GM12891 (cell line): ENCODE data around the gene IGF2R.

Source experiments
- POLR2A ChIP-seq: IDR thresholded peaks from 2 replicates; pipeline ENCODE4 v1.6.1; 2011; ENCODE audit warnings: low read depth, low read length, control low read depth
- POLR2AphosphoS5 ChIP-seq: IDR thresholded peaks from 2 replicates; pipeline ENCODE4 v1.6.1; 2011; ENCODE audit warnings: low read depth, low read length, control low read depth
- SPI1 ChIP-seq: IDR thresholded peaks from 2 replicates; pipeline ENCODE4 v1.6.1; 2011; ENCODE audit warnings: low read depth, low read length, control low read depth

DNA sequence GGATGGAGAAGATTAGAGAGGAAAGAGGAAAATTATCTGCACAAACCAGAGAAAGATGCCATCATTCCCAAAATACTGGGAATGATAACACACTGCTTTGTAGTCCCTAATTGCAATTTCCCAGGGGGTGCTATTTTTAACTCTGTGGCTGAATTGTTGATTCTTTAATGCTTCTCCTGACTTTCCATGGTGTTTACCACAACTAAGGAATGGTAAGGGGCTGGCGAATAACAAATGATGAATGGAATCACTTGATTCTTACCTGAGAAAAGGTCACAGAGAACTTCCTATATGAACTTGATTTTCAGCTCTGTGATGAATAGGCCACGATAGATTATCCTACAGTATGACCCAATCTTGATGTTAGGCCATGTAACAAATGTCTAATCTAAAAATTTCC is 22.0 kb upstream of the IGF2R start:
- TF ChIP-seq POLR2A: no peak
- TF ChIP-seq SPI1: no peak
- TF ChIP-seq POLR2AphosphoS5: no peak
